ENCODE data around the gene WDR90.

Gene WDR90

GRCh38 chr16:708019-708418 is 58.9 kb downstream of the WDR90 start:
- DNase-seq (ENCODE audit: low read depth in 2 of 2), result no peak

- DNase-seq (ENCODE audit: low read depth in 2 of 2), result no peak
Observed at GRCh38 chr16:708959-709358, 59.8 kb downstream of the WDR90 start.

GRCh38 chr16:709566-710499 is 60.7 kb downstream of the WDR90 start:
- DNase-seq (ENCODE audit: low read depth in 2 of 2), result no peak

GRCh38 chr16:710500-711075 is 61.4 kb downstream of the WDR90 start:
- DNase-seq (ENCODE audit: low read depth in 2 of 2), result no peak

- DNase-seq (ENCODE audit: low read depth in 2 of 2), result no peak
Observed at GRCh38 chr16:711084-711483, 61.9 kb downstream of the WDR90 start.

- DNase-seq (ENCODE audit: low read depth in 2 of 2), result no peak
Observed at GRCh38 chr16:711548-712320, 62.6 kb downstream of the WDR90 start.

GRCh38 chr16:712740-713250 is 63.6 kb downstream of the WDR90 start:
- DNase-seq (ENCODE audit: low read depth in 2 of 2), result peak; percentile 59 to 63

GRCh38 chr16:714079-714478 is 64.9 kb downstream of the WDR90 start:
- DNase-seq (ENCODE audit: low read depth in 2 of 2), result no peak

GRCh38 chr16:714558-715476 is 65.7 kb downstream of the WDR90 start, which contains the start of gene METRN:
METRN (plus strand) TSS chr16:715118; CDS start chr16:715290, 172 bp downstream.
- peak in 1 of 2 experiments; percentile 57 for DNase-seq (ENCODE audit: low read depth in 2 of 2)

GRCh38 chr16:715477-716199 is 66.5 kb downstream of the WDR90 start:
- no peak for DNase-seq (ENCODE audit: low read depth in 2 of 2)

GRCh38 chr16:716200-716568 is 67.0 kb downstream of the WDR90 start:
- DNase-seq (ENCODE audit: low read depth in 2 of 2), result no peak

GRCh38 chr16:716768-717325 is 67.7 kb downstream of the WDR90 start:
- no peak for DNase-seq (ENCODE audit: low read depth in 2 of 2)
